ENCODE measurements around the gene ATP6V1B1.

The ATP6V1B1 gene

GRCh38 chr2:70935468-70936164 is at the start of gene ATP6V1B1:
Gene ATP6V1B1, plus strand, starts transcription at chr2:70935900. Its CDS starts 55 bp downstream, at chr2:70935955.
- DNase-seq: no peak

- DNase-seq: no peak
These were observed 49.1 kb upstream of the ATP6V1B1 start for GRCh38 chr2:70886541-70886987.

GRCh38 chr2:70887208-70887549 is 48.5 kb upstream of the ATP6V1B1 start:
- no peak for DNase-seq

GRCh38 chr2:70887550-70888246 is 48.0 kb upstream of the ATP6V1B1 start:
- DNase-seq: no peak

- DNase-seq: no peak
These were observed 47.3 kb upstream of the ATP6V1B1 start for GRCh38 chr2:70888366-70888922.

- DNase-seq: no peak
These were observed 46.6 kb upstream of the ATP6V1B1 start for GRCh38 chr2:70888923-70889715.

- DNase-seq: no peak
These were observed 46.0 kb upstream of the ATP6V1B1 start for GRCh38 chr2:70889716-70890037.

- no peak for DNase-seq
These were observed 45.1 kb upstream of the ATP6V1B1 start for GRCh38 chr2:70890469-70891065.

GRCh38 chr2:70891572-70892357 is 43.9 kb upstream of the ATP6V1B1 start:
- no peak for DNase-seq

GRCh38 chr2:70892750-70893149 is 43.0 kb upstream of the ATP6V1B1 start:
- DNase-seq: no peak

GRCh38 chr2:70893186-70893585 is 42.5 kb upstream of the ATP6V1B1 start:
- DNase-seq: no peak

- no peak for DNase-seq
These were observed 40.9 kb upstream of the ATP6V1B1 start for GRCh38 chr2:70894765-70895164.

GRCh38 chr2:70895249-70895648 is 40.5 kb upstream of the ATP6V1B1 start:
- DNase-seq: no peak

GRCh38 chr2:70895998-70896764 is 39.5 kb upstream of the ATP6V1B1 start:
- no peak for DNase-seq

GRCh38 chr2:70896765-70897202 is 38.9 kb upstream of the ATP6V1B1 start:
- no peak for DNase-seq

GRCh38 chr2:70897203-70897976 is 38.3 kb upstream of the ATP6V1B1 start:
- no peak for DNase-seq

GRCh38 chr2:70897977-70898226 is 37.8 kb upstream of the ATP6V1B1 start:
- DNase-seq: no peak

GRCh38 chr2:70898363-70899240 is 37.1 kb upstream of the ATP6V1B1 start:
- no peak for DNase-seq

- no peak for DNase-seq
These were observed 34.3 kb upstream of the ATP6V1B1 start for GRCh38 chr2:70901227-70902066.

Measured in NCI-H2081 treated with DMSO at 0.1 percent for 48 hours (cell line).